Measurements from ENCODE around the gene NKAIN4.

- no peak for TF ChIP-seq CTCF (IDR thresholded peaks at IDR 0.05; ENCODE audit: low read depth, low read length, poor library complexity, severe bottlenecking)
- TF ChIP-seq EZH2phosphoT487 (IDR thresholded peaks at IDR 0.05; ENCODE audit: borderline replicate concordance, low read length): no peak
Measured at GRCh38 chr20:63283397-63284082, 29.3 kb upstream of the NKAIN4 start.

All from DOHH2 (cell line).